ENCODE measurements around the gene APC2. TPM values are rescaled to one million over a fixed set of nuclear protein-coding genes. Genes with fewer than 3 reads are reported as not detected.

The APC2 gene
- total RNA-seq, 1 donor from 2014 or later: 0.42 TPM

DNA sequence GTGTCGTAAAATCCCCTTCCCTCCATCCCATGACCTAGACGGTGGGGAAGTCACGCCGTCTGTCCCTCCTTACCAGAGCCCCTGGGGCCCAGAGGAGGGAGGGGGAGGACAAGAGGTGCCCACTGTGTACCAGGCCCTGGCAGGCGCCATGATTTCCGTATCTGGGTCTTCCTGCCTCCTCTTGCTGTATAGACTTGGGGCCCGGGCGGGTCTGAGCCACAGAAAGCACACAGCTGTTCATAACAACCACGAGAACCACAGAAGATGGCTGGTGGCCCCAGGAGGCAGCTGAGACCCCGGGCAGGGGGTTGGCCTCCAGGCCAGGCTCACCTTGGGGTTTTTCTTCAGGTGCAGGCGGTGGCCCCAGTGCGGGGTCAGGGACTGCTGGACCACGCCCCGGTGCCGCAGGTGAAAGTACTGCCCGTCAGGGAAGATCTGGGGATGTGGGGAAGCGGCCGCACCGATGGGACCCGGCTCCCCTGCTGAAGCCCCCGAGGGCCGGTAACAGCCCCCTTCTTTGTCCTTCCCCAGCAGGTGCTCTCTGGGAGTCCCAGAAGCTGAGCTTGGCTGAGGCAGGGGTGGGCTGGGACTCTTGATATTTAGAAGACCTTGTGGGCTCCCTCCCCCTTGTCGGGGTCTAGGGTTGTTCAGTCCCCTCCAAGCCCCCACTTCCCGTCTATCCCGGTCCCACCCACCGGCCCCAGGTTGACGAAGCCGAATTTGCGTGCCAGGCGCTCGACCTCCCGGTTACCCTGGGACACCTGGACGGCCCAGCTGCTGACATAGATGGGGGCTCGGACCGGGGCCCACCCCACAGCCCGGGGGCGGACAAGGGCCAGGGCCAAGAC lies 39.8 kb downstream of the APC2 start:
- Mint-ChIP-seq H3K27me3 (peaks cover 5% of the 10 kb centered on the region), H3K4me1 (peaks cover 12% of the 10 kb centered on the region), H3K9me3 (no peaks in the 10 kb centered on the region), H3K27ac (no peak overlapping the region), H3K36me3 (ENCODE audit: low read depth) (no peaks in the 10 kb centered on the region), H3K4me3 (peak overlapping the region; percentile 50)
- ATAC-seq (ENCODE audit: low read depth): no peak
- ChIA-PET POLR2A (interaction anchor here (1.9 kb wide), 1 partner anchor 16 kb away, joined by 5 read pairs; no protein-coding TSS in a partner anchor), CTCF (no interaction called here)
- intact Hi-C loops (cut with micrococcal nuclease): loop anchor here (1.0 kb wide), 3 partner anchors 10 to 51 kb away; partner anchors contain the start of genes C19orf25 and RPS15
- TF ChIP-seq, protein P1, sequence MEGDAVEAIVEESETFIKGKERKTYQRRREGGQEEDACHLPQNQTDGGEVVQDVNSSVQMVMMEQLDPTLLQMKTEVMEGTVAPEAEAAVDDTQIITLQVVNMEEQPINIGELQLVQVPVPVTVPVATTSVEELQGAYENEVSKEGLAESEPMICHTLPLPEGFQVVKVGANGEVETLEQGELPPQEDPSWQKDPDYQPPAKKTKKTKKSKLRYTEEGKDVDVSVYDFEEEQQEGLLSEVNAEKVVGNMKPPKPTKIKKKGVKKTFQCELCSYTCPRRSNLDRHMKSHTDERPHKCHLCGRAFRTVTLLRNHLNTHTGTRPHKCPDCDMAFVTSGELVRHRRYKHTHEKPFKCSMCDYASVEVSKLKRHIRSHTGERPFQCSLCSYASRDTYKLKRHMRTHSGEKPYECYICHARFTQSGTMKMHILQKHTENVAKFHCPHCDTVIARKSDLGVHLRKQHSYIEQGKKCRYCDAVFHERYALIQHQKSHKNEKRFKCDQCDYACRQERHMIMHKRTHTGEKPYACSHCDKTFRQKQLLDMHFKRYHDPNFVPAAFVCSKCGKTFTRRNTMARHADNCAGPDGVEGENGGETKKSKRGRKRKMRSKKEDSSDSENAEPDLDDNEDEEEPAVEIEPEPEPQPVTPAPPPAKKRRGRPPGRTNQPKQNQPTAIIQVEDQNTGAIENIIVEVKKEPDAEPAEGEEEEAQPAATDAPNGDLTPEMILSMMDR (IDR thresholded peaks at IDR 0.05): no peak
- DNase-seq: no peak

DNA sequence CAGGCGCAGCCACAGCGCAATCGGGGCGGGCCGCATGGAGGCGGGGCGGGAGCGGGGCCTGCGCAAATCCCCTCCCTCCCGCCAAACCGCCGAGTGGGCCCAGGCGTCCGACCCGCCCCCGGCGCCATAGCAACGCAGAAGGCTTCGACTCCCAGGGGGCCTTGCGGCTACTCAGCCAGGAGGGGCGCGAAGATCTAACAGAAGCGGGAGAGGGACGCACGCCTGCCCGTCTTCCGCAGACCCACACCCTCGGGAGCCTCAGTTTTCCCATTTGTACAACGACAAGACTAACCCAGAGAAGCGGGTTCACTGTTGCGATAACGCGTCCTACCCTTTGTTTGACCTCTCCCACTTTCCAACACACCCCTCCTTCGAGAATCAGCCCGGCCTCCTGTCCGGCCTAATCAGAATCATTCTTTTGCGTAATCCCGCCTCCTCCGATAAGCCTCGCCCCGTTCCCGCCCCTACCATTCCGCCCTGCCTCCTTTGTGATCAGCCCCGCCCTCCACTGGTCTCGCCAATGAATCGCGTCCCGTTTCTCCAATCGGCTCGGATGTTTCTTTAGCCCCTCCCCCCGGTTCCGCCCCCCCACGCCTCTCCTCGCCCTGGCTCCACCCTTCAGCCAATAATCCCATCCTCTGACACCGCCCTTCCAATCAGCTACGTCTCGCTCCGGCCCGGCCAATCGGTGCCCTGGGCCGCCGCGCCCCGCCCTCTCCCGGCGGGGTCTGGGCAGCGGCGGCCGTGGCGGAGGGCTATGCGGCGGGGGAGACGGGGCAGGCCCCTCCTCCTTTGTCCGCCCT lies 40.6 kb downstream of the APC2 start, which contains the start of gene PCSK4:
TSS of gene PCSK4 (minus strand) at position 40 of the 803 bp plus-strand sequence. CDS start at position 36, 4 bp downstream.
- peak; percentile 83 for ATAC-seq (ENCODE audit: low read depth)
- peak; percentile 94 for DNase-seq
- Mint-ChIP-seq H3K4me1 (peaks cover 12% of the 10 kb centered on the region), H3K4me3 (peak within 1 kb of the TSS; percentile 89), H3K36me3 (ENCODE audit: low read depth) (no peaks in the 10 kb centered on the region), H3K9me3 (no peaks in the 10 kb centered on the region), H3K27ac (peak within 1 kb of the TSS; percentile 88), H3K27me3 (peaks cover 5% of the 10 kb centered on the region)
- CTCF ChIA-PET: no interaction called here
- POLR2A ChIA-PET: interaction anchor here (0.5 to 1.9 kb wide), 14 partner anchors 13 to 662 kb away, joined by 3 to 10 read pairs (median 5); partner anchors contain the start of genes CIRBP and FAM174C
- intact Hi-C loops (cut with micrococcal nuclease): loop anchor here (1.0 kb wide), 3 partner anchors 11 to 52 kb away; partner anchors contain the start of genes C19orf25 and RPS15
- TF ChIP-seq, protein P1 (IDR thresholded peaks at IDR 0.05): no peak

DNA sequence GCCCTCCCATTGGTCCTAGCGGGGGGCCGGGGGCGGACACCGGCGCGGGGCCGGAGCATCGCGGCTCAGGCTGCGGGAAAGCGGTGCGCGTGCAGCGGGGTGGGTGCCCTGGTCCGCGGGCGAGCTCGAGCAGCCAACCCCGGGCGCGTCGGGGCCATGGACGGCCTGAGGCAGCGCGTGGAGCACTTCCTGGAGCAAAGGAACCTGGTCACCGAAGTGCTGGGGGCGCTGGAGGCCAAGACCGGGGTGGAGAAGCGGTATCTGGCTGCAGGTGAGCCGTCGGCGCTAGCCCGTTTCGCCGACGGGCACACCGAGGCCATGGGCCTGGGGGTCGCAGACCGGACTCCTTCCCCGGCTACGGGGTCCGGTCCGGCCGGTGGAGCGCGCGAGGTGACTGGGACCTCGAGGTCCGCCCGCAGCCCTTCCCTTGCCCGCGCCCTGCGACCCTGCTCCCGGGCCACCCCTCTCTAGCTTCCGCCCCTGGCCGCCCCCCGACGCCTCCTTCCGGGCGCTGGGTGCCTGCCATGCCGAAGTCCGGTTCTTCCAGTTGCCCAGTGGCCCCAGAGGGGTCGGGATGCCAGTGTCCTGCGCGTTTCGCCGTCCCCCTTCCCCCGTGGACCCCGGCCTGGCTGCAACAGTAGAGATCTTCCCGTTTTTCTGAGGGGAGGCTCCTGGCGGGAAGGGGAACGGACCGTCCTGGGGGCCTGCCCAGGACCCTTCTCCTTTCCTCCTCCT lies 41.4 kb downstream of the APC2 start, which contains the start of gene REEP6:
TSS of gene REEP6 (plus strand) at position 68 of the 735 bp plus-strand sequence. CDS start at position 157, 89 bp downstream.
- no peak for DNase-seq
- Mint-ChIP-seq H3K9me3 (no peaks in the 10 kb centered on the region), H3K27ac (peak within 1 kb of the TSS; percentile 88), H3K36me3 (ENCODE audit: low read depth) (no peaks in the 10 kb centered on the region), H3K4me1 (peaks cover 12% of the 10 kb centered on the region), H3K4me3 (peak within 1 kb of the TSS; percentile 89), H3K27me3 (peaks cover 5% of the 10 kb centered on the region)
- POLR2A ChIA-PET: interaction anchor here (0.6 to 1.9 kb wide), 12 partner anchors 13 to 439 kb away, joined by 3 to 10 read pairs (median 5); partner anchors contain the start of genes CIRBP and FAM174C
- TF ChIP-seq, protein P1 (IDR thresholded peaks at IDR 0.05): no peak
- intact Hi-C loops (cut with micrococcal nuclease): no loop called here
- CTCF ChIA-PET: no interaction called here
- ATAC-seq (ENCODE audit: low read depth): no peak

DNA sequence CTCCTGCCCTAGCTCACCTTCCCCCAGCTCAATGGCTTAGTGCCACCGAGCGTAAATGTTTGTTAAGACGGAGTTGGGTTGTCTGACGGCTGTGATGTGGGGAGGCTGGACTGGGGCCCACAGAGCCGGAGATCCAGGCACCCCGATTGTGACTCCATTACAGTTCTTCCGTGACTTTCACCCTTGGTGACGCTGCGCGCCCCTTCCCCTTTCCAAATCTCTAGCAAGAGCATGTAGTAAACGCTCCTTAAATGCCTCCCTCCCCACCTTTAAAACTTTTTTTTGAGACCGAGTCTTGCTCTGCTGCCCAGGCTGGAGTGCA lies 41.9 kb downstream of the APC2 start:
- no peak for ATAC-seq (ENCODE audit: low read depth)
- no peaks in the 10 kb centered on the region for H3K36me3 Mint-ChIP-seq (ENCODE audit: low read depth)
- H3K9me3 Mint-ChIP-seq: no peaks in the 10 kb centered on the region
- H3K4me3 Mint-ChIP-seq: peak overlapping the region; percentile 66
- POLR2A ChIA-PET: interaction anchor here (1.9 kb wide), 1 partner anchor 18 kb away, joined by 5 read pairs; no protein-coding TSS in a partner anchor
- H3K4me1 Mint-ChIP-seq: peaks cover 12% of the 10 kb centered on the region
- H3K27me3 Mint-ChIP-seq: peaks cover 5% of the 10 kb centered on the region
- CTCF ChIA-PET: no interaction called here
- no peak for DNase-seq
- TF ChIP-seq, protein P1 (IDR thresholded peaks at IDR 0.05): no peak
- intact Hi-C loops (cut with micrococcal nuclease): no loop called here
- H3K27ac Mint-ChIP-seq: no peak overlapping the region
